Lung (tissue), 12 donors: ENCODE results near the gene BMP7. TPM values are rescaled to one million over a fixed set of nuclear protein-coding genes. Genes with fewer than 3 reads are reported as not detected.

Experiments
- ATAC-seq: fragments of 200-7000 bp; cut with Tn5 transposase; one replicate; pipeline ENCODE4 v1.9.1; 2020; ENCODE audit warnings: moderate number of reproducible peaks; ENCODE audit not compliant: insufficient read depth, low FRiP score
- DNase-seq, 3 donors: peaks; one replicate each; pipeline ENCODE4 v3.0.0-alpha.2; 2013 to 2017
- H3K27ac ChIP-seq, 2 donors: one replicate each; pipeline ENCODE4 v1.5.1; 2013; ENCODE audit warnings: mild to moderate bottlenecking in 2 of 2, moderate library complexity in 2 of 2, control low read depth in 1 of 2, inconsistent platforms in 1 of 2, low read depth in 1 of 2, low read length in 1 of 2
- H3K27me3 ChIP-seq, 3 donors: one replicate each; pipeline ENCODE4 v1.5.1; 2013; ENCODE audit warnings: low read length in 2 of 3; ENCODE audit not compliant: control insufficient read depth in 3 of 3, insufficient read depth in 3 of 3
- H3K36me3 ChIP-seq, 4 donors: one replicate each; pipeline ENCODE4 v1.5.1; 2013; ENCODE audit warnings: low read length in 4 of 4, mild to moderate bottlenecking in 1 of 4, moderate library complexity in 1 of 4; ENCODE audit not compliant: control insufficient read depth in 4 of 4, insufficient read depth in 4 of 4
- H3K4me1 ChIP-seq, 5 donors: one replicate each; pipeline ENCODE4 v1.5.1; 2013; ENCODE audit warnings: low read length in 5 of 5, mild to moderate bottlenecking in 2 of 5, moderate library complexity in 1 of 5; ENCODE audit not compliant: control insufficient read depth in 5 of 5, insufficient read depth in 5 of 5
- H3K4me3 ChIP-seq: one replicate; pipeline ENCODE4 v1.5.1; 2013; ENCODE audit warnings: mild to moderate bottlenecking, control low read depth, moderate library complexity
- H3K9ac ChIP-seq, 2 donors: one replicate each; pipeline ENCODE4 v1.5.1; 2013; ENCODE audit warnings: low read length in 2 of 2, control low read depth in 1 of 2; ENCODE audit not compliant: insufficient read depth in 1 of 2
- H3K9me3 ChIP-seq, 4 donors: one replicate each; pipeline ENCODE4 v1.5.1; 2013; ENCODE audit warnings: low read length in 3 of 4, mild to moderate bottlenecking in 1 of 4, moderate library complexity in 1 of 4; ENCODE audit not compliant: control insufficient read depth in 4 of 4, insufficient read depth in 3 of 4
- WGBS, 2 donors: extraction: QIAGEN DNeasy Blood & Tissue Kit; methylation state at CpG; one replicate each; pipeline ENCODE4 v1.1.7; 2013; 5-methylcytosine and 5-hydroxymethylcytosine counted together
- polyA plus RNA-seq, 2 donors: library from polyadenylated mRNA; stranded (reverse); fragments of 200-250 nt; gene quantifications; one replicate each; pipeline ENCODE4 v1.2.1, GENCODE V29; 2013
- total RNA-seq, 2 donors: library from RNA; depleted of rRNA in 1 of 2; stranded (reverse); fragments of >200 nt in 1 of 2; gene quantifications; one replicate each; pipeline ENCODE4 v1.2.1, GENCODE V29; 2014 to 2021
- TF ChIP-seq, protein P1 (sequence below): IDR thresholded peaks from 2 replicates; pipeline ENCODE4 v1.5.1; 2012; ENCODE audit warnings: mild to moderate bottlenecking; ENCODE audit errors: control extremely low read depth, extremely low read depth
- donor health status: control.
- donor health status: control.
- donor health status: Bipolar disorder and iron deficiency.
- donor health status: healthy.
- donor health status: DM: yes; HTN: yes; CAD: no.

Gene BMP7
- total and polyA plus RNA-seq, 4 donors, result 0.67 to 10.3 (median 1.4) TPM

- ATAC-seq (no peak), DNase-seq (no peak)
- H3K4me1 ChIP-seq, result peaks cover 0 to 23% (median 0%) of the 10 kb centered on the region in 5 donors
- 46 to 63% methylated on average over 3 of the region's 3 CpGs for WGBS, 2 donors
- no peak overlapping the region for H3K27ac ChIP-seq
- TF ChIP-seq, protein P1, sequence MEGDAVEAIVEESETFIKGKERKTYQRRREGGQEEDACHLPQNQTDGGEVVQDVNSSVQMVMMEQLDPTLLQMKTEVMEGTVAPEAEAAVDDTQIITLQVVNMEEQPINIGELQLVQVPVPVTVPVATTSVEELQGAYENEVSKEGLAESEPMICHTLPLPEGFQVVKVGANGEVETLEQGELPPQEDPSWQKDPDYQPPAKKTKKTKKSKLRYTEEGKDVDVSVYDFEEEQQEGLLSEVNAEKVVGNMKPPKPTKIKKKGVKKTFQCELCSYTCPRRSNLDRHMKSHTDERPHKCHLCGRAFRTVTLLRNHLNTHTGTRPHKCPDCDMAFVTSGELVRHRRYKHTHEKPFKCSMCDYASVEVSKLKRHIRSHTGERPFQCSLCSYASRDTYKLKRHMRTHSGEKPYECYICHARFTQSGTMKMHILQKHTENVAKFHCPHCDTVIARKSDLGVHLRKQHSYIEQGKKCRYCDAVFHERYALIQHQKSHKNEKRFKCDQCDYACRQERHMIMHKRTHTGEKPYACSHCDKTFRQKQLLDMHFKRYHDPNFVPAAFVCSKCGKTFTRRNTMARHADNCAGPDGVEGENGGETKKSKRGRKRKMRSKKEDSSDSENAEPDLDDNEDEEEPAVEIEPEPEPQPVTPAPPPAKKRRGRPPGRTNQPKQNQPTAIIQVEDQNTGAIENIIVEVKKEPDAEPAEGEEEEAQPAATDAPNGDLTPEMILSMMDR, result no peak
- H3K27me3 ChIP-seq, result no peaks in the 10 kb centered on the region
- H3K36me3 ChIP-seq, result no peaks in the 10 kb centered on the region
- H3K9ac ChIP-seq, result no peak overlapping the region
- H3K4me3 ChIP-seq, result no peak overlapping the region
- peaks cover 0 to 7% (median 1%) of the 10 kb centered on the region in 4 donors for H3K9me3 ChIP-seq
Observed at GRCh38 chr20:57244627-57245214, 21.7 kb downstream of the BMP7 start.

DNA sequence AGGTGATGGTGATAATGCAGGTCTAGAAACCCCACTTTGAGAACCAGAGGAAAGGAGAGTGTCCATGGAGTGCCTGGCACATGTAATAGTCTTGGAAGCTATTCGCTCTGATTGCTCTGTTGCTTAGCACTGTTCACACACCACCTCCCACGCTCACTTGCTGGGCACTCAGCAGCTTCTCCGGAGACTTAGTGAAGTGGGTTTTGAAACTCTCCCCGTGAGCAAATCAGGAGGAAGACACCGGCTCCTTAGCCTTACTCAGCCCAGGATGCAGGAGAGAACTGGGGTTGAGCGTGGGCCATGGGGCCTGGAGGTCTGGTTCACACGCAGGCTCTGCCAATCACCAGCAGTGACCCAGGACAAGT, 22.2 kb downstream of the BMP7 start:
- Histone ChIP-seq H3K4me1 (peaks cover 0 to 23% (median 0%) of the 10 kb centered on the region in 5 donors), H3K36me3 (no peaks in the 10 kb centered on the region), H3K9ac (no peak overlapping the region), H3K9me3 (peaks cover 0 to 8% (median 1%) of the 10 kb centered on the region in 4 donors), H3K27ac (no peak overlapping the region), H3K27me3 (no peaks in the 10 kb centered on the region), H3K4me3 (no peak overlapping the region)
- TF ChIP-seq, protein P1, result no peak
- ATAC-seq (no peak), DNase-seq (no peak)
- 76 to 88% methylated on average over 7 of the region's 7 CpGs for WGBS, 2 donors

DNA sequence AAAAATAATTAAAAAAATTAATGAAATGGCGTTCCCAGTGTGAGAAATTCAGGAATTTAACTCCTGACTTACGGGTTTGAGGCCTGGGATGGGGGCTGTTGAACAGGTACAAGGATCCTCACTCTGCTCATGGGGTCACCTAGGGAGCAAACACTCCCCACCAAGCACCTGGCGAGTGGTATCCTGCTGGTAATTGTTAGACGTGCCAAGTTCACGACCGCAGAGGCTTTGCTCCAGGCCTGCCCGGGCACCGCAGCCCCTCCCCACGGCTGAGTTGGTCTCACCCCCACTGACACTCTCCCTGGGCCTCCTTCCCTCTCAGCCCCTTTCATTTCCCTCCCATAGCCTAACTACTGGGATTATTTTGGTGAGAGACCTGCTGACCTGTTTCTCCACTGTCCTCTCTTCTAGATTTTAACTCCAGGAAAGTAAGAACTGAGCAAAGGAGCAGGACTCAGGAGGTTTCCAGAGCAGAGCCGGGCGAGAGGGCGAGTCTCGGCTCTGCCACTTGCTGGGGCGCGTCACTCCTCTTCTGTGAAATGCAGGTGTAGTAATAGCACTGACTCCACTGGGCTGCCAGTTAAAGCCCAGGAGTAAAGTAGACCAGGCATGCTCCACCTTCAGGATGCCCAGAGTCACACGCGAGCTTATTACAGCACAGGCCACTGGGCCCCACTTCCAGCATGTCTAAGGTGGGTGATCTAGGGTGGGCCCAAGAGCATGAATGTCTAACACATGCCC, 22.8 kb downstream of the BMP7 start:
- DNase-seq (no peak), ATAC-seq (no peak)
- TF ChIP-seq, protein P1, result no peak
- Histone ChIP-seq H3K4me1 (peaks cover 0 to 23% (median 0%) of the 10 kb centered on the region in 5 donors), H3K9me3 (peaks cover 0 to 8% (median 1%) of the 10 kb centered on the region in 4 donors), H3K4me3 (no peak overlapping the region), H3K9ac (no peak overlapping the region), H3K27me3 (no peaks in the 10 kb centered on the region), H3K36me3 (no peaks in the 10 kb centered on the region), H3K27ac (no peak overlapping the region)
- 71 to 88% methylated on average over 17 of the region's 17 CpGs for WGBS, 2 donors
